K562 (cell line): ENCODE results near the gene PPP2R2B. TPM values are rescaled to one million over a fixed set of nuclear protein-coding genes. Genes with fewer than 3 reads are reported as not detected.

Experiments used
- ATAC-seq: fragments of 200-7000 bp; cut with Tn5 transposase; 3 replicates; pipeline ENCODE4 v1.9.1; 2020; ENCODE audit warnings: moderate library complexity
- BruUV-seq: library from RNA; stranded (reverse); fragments of 400-500 nt; replicated peaks from 2 replicates; lab custom pipeline; 2021; lab: Mats Ljungman, UMichigan
- CTCF ChIA-PET: fragments of 300-600 bp; formaldehyde crosslinking; extraction: SDS; loops from one replicate; lab custom pipeline; 2021; ENCODE audit warnings: low intra/inter-chr PET ratio; lab: Yijun Ruan, JAX
- POLR2A ChIA-PET: fragments of 300-600, 350-650 bp; sonication (Branson Sonifier 250); formaldehyde crosslinking; extraction: SDS; loops from one replicate; lab custom pipeline; 2021; ENCODE audit warnings: antibody characterized with exemption, inconsistent platforms; lab: Yijun Ruan, JAX
- DNase-seq, 4 experiments: peaks; one replicate each; pipeline versions ENCODE4 v3.0.0 to v3.0.0-alpha.2; 2011 to 2018; ENCODE audit warnings: low spot score in 3 of 4, mixed read lengths in 3 of 4; ENCODE audit errors: extremely low read depth in 1 of 4
- FAIRE-seq: peaks from 2 replicates; lab custom pipeline; 2011; peaks lifted over from hg19 to GRCh38; lab: Jason Lieb, UNC
- H2AFZ ChIP-seq: 2 replicates; pipeline ENCODE4 v1.6.0; 2011; ENCODE audit warnings: low read depth, low read length, control low read depth, inconsistent platforms
- H3K27ac ChIP-seq: fragments of 200-600 bp; 3 replicates; pipeline ENCODE4 v1.8.0; 2011; ENCODE audit warnings: low read depth, mild to moderate bottlenecking, control low read depth, inconsistent platforms, low read length, moderate library complexity, mixed read lengths; ENCODE audit errors: extremely low read depth
- H3K27me3 ChIP-seq, 2 experiments: fragments of 300-600 bp in 1 of 2; 2 replicates in 1 of 2; 3 replicates in 1 of 2; pipeline versions ENCODE4 v1.6.0 to v1.8.0; 2011; ENCODE audit warnings: inconsistent platforms in 2 of 2, low read length in 2 of 2, mild to moderate bottlenecking in 1 of 2, mixed read lengths in 1 of 2, moderate library complexity in 1 of 2; ENCODE audit not compliant: control insufficient read depth in 2 of 2, insufficient read depth in 2 of 2
- H3K36me3 ChIP-seq: fragments of 300-600 bp; 3 replicates; pipeline ENCODE4 v1.8.0; 2011; ENCODE audit warnings: mild to moderate bottlenecking, low read length, inconsistent platforms; ENCODE audit not compliant: control insufficient read depth, insufficient read depth
- H3K4me1 ChIP-seq, 2 experiments: fragments of 200-600 bp in 1 of 2; replicated peaks in 1 of 2; 2 replicates in 1 of 2; 3 replicates in 1 of 2; pipeline versions ENCODE4 v1.5.1 to v1.8.0; 2011; ENCODE audit warnings: inconsistent platforms in 2 of 2, low read length in 2 of 2, mild to moderate bottlenecking in 1 of 2, mixed read lengths in 1 of 2, moderate library complexity in 1 of 2; ENCODE audit not compliant: control insufficient read depth in 2 of 2, insufficient read depth in 2 of 2
- H3K4me2 ChIP-seq: 2 replicates; pipeline ENCODE4 v1.6.1; 2011; ENCODE audit warnings: low read length, control low read depth, inconsistent platforms, mixed read lengths; ENCODE audit not compliant: insufficient read depth
- H3K4me3 ChIP-seq: fragments of 200-600 bp; sonication (generic), shearing (Covaris generic); 2 replicates; pipeline ENCODE4 v1.5.1; 2016; ENCODE audit warnings: control low read depth, inconsistent platforms
- H3K79me2 ChIP-seq: fragments of 200-600 bp; 3 replicates; pipeline ENCODE4 v1.8.0; 2011; ENCODE audit warnings: low read length, inconsistent platforms; ENCODE audit not compliant: control insufficient read depth, insufficient read depth
- H3K9ac ChIP-seq, 2 experiments: 2 replicates each; pipeline versions ENCODE4 v1.6.0 to v1.6.1; 2011; ENCODE audit warnings: low read depth in 2 of 2, low read length in 2 of 2, control low read depth in 1 of 2, inconsistent platforms in 1 of 2, mild to moderate bottlenecking in 1 of 2, mixed read lengths in 1 of 2; ENCODE audit not compliant: insufficient read depth in 1 of 2
- H3K9me1 ChIP-seq: one replicate; pipeline ENCODE4 v1.6.0; 2011; ENCODE audit warnings: inconsistent platforms, mild to moderate bottlenecking, low read length, moderate library complexity; ENCODE audit not compliant: control insufficient read depth, insufficient read depth
- H3K9me3 ChIP-seq: replicated peaks from 2 replicates; pipeline ENCODE4 v1.5.1; 2011; ENCODE audit warnings: low read depth, low read length, inconsistent platforms; ENCODE audit not compliant: control insufficient read depth, insufficient read depth
- H4K20me1 ChIP-seq: replicated peaks from 2 replicates; pipeline ENCODE4 v1.6.1; 2011; ENCODE audit warnings: low read length, inconsistent platforms, mixed read lengths; ENCODE audit not compliant: control insufficient read depth, insufficient read depth
- EWSR1 ChIP-seq: fragments of 450-650 bp; IDR thresholded peaks from 2 replicates; pipeline ENCODE4 v1.6.1; 2018; ENCODE audit warnings: borderline replicate concordance, mild to moderate bottlenecking, low read depth, moderate library complexity; ENCODE audit not compliant: partially characterized antibody
- FOXK2 ChIP-seq, 2 experiments: fragments of 450-650 bp; IDR thresholded peaks in 1 of 2; conservative IDR thresholded peaks in 1 of 2; 2 replicates each; pipeline ENCODE4 v1.6.1; 2016; ENCODE audit warnings: low read depth in 2 of 2, mild to moderate bottlenecking in 1 of 2
- MBD2 ChIP-seq: sonication (generic); IDR thresholded peaks from 2 replicates; pipeline ENCODE4 v1.6.1; 2016; ENCODE audit warnings: low read depth, borderline replicate concordance
- PRMT5 ChIP-seq: sonication (generic); formaldehyde crosslinking; IDR thresholded peaks from 2 replicates; pipeline ENCODE4 v1.5.0; 2020; ENCODE audit warnings: missing genetic modification reagents
- SIX5 ChIP-seq, 2 experiments: IDR thresholded peaks; 2 replicates each; pipeline ENCODE4 v1.6.1; 2011; ENCODE audit warnings: low read length in 2 of 2, borderline replicate concordance in 1 of 2, low read depth in 1 of 2, mild to moderate bottlenecking in 1 of 2, moderate library complexity in 1 of 2; ENCODE audit not compliant: insufficient read depth in 1 of 2
- SMARCB1 ChIP-seq: IDR thresholded peaks from 2 replicates; pipeline ENCODE4 v1.6.1; 2011; ENCODE audit warnings: improper control_type of control experiment, low read depth; ENCODE audit not compliant: insufficient read length
- THAP12 ChIP-seq: fragments of 250-450 bp; sonication (Bioruptor Pico); IDR thresholded peaks from 2 replicates; pipeline ENCODE4 v1.9.0; 2021; ENCODE audit warnings: mild to moderate bottlenecking, inconsistent platforms
- ZBTB11 ChIP-seq, 3 experiments: fragments of 200-800 bp in 1 of 3; fragments of 250-450 bp in 1 of 3; fragments of 450-650 bp in 1 of 3; sonication (Bioruptor Pico) in 1 of 3; sonication (Bioruptor generic) in 1 of 3; formaldehyde crosslinking in 1 of 3; IDR thresholded peaks; 2 replicates each; pipeline versions ENCODE4 v1.6.1 to v1.8.0; 2016 to 2022; ENCODE audit warnings: mild to moderate bottlenecking in 2 of 3, missing genetic modification characterization in 2 of 3, missing compliant biosample characterization in 1 of 3, moderate library complexity in 1 of 3
- ZFP30 ChIP-seq: fragments of 250-450 bp; sonication (Bioruptor Pico); IDR thresholded peaks from 2 replicates; pipeline ENCODE4 v1.8.0; 2022; ENCODE audit warnings: moderate library complexity, mild to moderate bottlenecking, inconsistent platforms, borderline replicate concordance
- ZNF133 ChIP-seq: fragments of 250-450 bp; sonication (Bioruptor Pico); IDR thresholded peaks from 2 replicates; pipeline ENCODE4 v1.4.0; 2020; ENCODE audit warnings: mild to moderate bottlenecking
- ZNF395 ChIP-seq: fragments of 200-800 bp; sonication (Bioruptor generic); IDR thresholded peaks from 2 replicates; pipeline ENCODE4 v1.6.1; 2017; ENCODE audit warnings: missing genetic modification characterization, missing compliant biosample characterization
- ZNF586 ChIP-seq: fragments of 450-650 bp; formaldehyde crosslinking; conservative IDR thresholded peaks from 2 replicates; pipeline ENCODE4 v1.4.0; 2020; ENCODE audit warnings: mild to moderate bottlenecking, moderate library complexity
- WGBS: fragments of 100-300 bp; shearing (Covaris generic); methylation state at CpG from one replicate; pipeline ENCODE4 v1.1.6; 2016; ENCODE audit warnings: low coverage, mixed read lengths; ENCODE audit not compliant: insufficient coverage; ENCODE audit errors: missing lambda C conversion rate; 5-methylcytosine and 5-hydroxymethylcytosine counted together
- in situ Hi-C: fragments of 300-500 bp; cut with MboI; formaldehyde crosslinking; loops from 4 replicates; pipeline ENCODE4 v1.15.0; 2018; ENCODE audit warnings: inconsistent platforms, mixed read lengths
- intact Hi-C: fragments of 100-400 bp; cut with micrococcal nuclease; formaldehyde crosslinking; loops from 2 replicates; pipeline ENCODE4 v1.14.2; 2022
- polyA plus RNA-seq, 8 experiments: library from polyadenylated mRNA; depleted of rRNA in 4 of 8; stranded (reverse) in 5 of 8; unstranded in 3 of 8; fragments of >200 nt; fragmentation: Nextera tagmentation in 2 of 8; fragmentation: Illumina TruSeq in 1 of 8; extraction: Ambion mirVana in 2 of 8; extraction: Trizol in 1 of 8; gene quantifications; 2 replicates each; pipeline versions ENCODE4 v1.2.1 to v1.2.3, GENCODE V29; 2011 to 2014; ENCODE audit warnings: inconsistent platforms in 1 of 8, missing spikeins in 1 of 8
- total RNA-seq, 7 experiments: library from RNA; depleted of rRNA in 6 of 7; stranded (reverse); fragments of >200 nt in 6 of 7; fragmentation: Illumina TruSeq in 2 of 7; extraction: Trizol in 2 of 7; gene quantifications; 2 replicates each; pipeline versions ENCODE4 v1.2.1 to v1.2.3, GENCODE V29; 2011 to 2021; ENCODE audit warnings: low replicate concordance in 1 of 7

The PPP2R2B gene
- total and polyA plus RNA-seq, 9 of the 15 experiments (the other 6 are each of a cell fraction or from before 2014, with no cell fraction given) = not detected

- Histone ChIP-seq H3K4me2 (no peak overlapping the region), H3K27ac (no peak overlapping the region), H3K4me1 (no peaks in the 10 kb centered on the region), H3K9me3 (no peaks in the 10 kb centered on the region; the same call in 1 of the 2 replicates), H3K27me3 (no peaks in the 10 kb centered on the region), H3K4me3 (no peak overlapping the region), H3K9ac (no peak overlapping the region), H4K20me1 (no peaks in the 10 kb centered on the region), H3K36me3 (no peaks in the 10 kb centered on the region), H3K79me2 (no peaks in the 10 kb centered on the region), H2AFZ (no peak overlapping the region), H3K9me1 (no peaks in the 10 kb centered on the region)
- intact Hi-C loops = no loop called here
- DNase-seq (no peak), FAIRE-seq (no peak), ATAC-seq (no peak)
- BruUV-seq = no TSS peak
- ChIA-PET POLR2A (no interaction called here), CTCF (no interaction called here)
- TF ChIP-seq THAP12 (no peak), SMARCB1 (no peak), SIX5 (IDR thresholded peaks at IDR 0.05; ENCODE audit: borderline replicate concordance in 1 of 2, insufficient read depth in 1 of 2, low read depth in 1 of 2, low read length in 2 of 2) (no peak), ZNF133 (CRISPR knock-in tag) (no peak), PRMT5 (no peak), EWSR1 (no peak), MBD2 (no peak), ZFP30 (CRISPR knock-in tag) (no peak), ZNF586 (CRISPR knock-in tag) (no peak), ZBTB11 (CRISPR knock-in tag; IDR thresholded peaks at IDR 0.05) (no peak), FOXK2 (conservative IDR thresholded peaks at IDR 0.05 in 1 of 2, IDR thresholded peaks at IDR 0.05 in 1 of 2; ENCODE audit: low read depth in 2 of 2) (no peak), ZNF395 (CRISPR knock-in tag) (no peak)
- in situ Hi-C loops = no loop called here
- WGBS = 0% methylated on average over 2 of the region's 2 CpGs
Measured at GRCh38 chr5:146890066-146890465, 11.5 kb upstream of the PPP2R2B start.
